Liver (tissue), 3 donors: ENCODE measurements around the gene CFAP45.

ENCODE experiments used
- EGR1 ChIP-seq, 2 donors: IDR thresholded peaks; 2 replicates each; pipeline ENCODE4 v1.6.1; 2016 to 2018; ENCODE audit warnings: antibody characterized with exemption in 2 of 2, low read depth in 2 of 2
- FOXA2 ChIP-seq: IDR thresholded peaks from 2 replicates; pipeline ENCODE4 v1.6.1; 2016; ENCODE audit warnings: antibody characterized with exemption
- JUND ChIP-seq, 2 donors: IDR thresholded peaks; 2 replicates each; pipeline ENCODE4 v1.6.1; 2016; ENCODE audit warnings: antibody characterized with exemption in 2 of 2
- RAD21 ChIP-seq, 2 donors: IDR thresholded peaks; 2 replicates each; pipeline ENCODE4 v1.6.1; 2016; ENCODE audit warnings: antibody characterized with exemption in 2 of 2, mild to moderate bottlenecking in 2 of 2
- REST ChIP-seq: IDR thresholded peaks from 2 replicates; pipeline ENCODE4 v1.6.1; 2016; ENCODE audit warnings: antibody characterized with exemption, mild to moderate bottlenecking
- RXRA ChIP-seq, 2 donors: IDR thresholded peaks; 2 replicates each; pipeline ENCODE4 v1.6.1; 2017 to 2018; ENCODE audit warnings: antibody characterized with exemption in 2 of 2, mild to moderate bottlenecking in 1 of 2
- SP1 ChIP-seq: IDR thresholded peaks from 2 replicates; pipeline ENCODE4 v1.6.1; 2018; ENCODE audit warnings: antibody characterized with exemption, mild to moderate bottlenecking
- TAF1 ChIP-seq: conservative IDR thresholded peaks from 2 replicates; pipeline ENCODE4 v1.6.1; 2016; ENCODE audit warnings: antibody characterized with exemption, mild to moderate bottlenecking
- YY1 ChIP-seq: IDR thresholded peaks from 2 replicates; pipeline ENCODE4 v1.6.1; 2016; ENCODE audit warnings: antibody characterized with exemption, mild to moderate bottlenecking
- ZBTB33 ChIP-seq: IDR thresholded peaks from 2 replicates; pipeline ENCODE4 v1.6.1; 2016; ENCODE audit warnings: antibody characterized with exemption
- TF ChIP-seq, protein P1 (sequence below): fragments of 150-350 bp; IDR thresholded peaks from 2 replicates; pipeline ENCODE4 v1.5.1; 2017; ENCODE audit warnings: improper control_type of control experiment, low read depth, low read length; ENCODE audit not compliant: missing input control
- TF ChIP-seq, protein P2 (sequence below): IDR thresholded peaks from 2 replicates; pipeline ENCODE4 v1.6.1; 2016; ENCODE audit warnings: antibody characterized with exemption
- TF ChIP-seq, protein P3 (sequence below): IDR thresholded peaks from 2 replicates; pipeline ENCODE4 v1.6.1; 2016; ENCODE audit warnings: antibody characterized with exemption
- donor health status: healthy.
- donor health status: healthy.

DNA sequence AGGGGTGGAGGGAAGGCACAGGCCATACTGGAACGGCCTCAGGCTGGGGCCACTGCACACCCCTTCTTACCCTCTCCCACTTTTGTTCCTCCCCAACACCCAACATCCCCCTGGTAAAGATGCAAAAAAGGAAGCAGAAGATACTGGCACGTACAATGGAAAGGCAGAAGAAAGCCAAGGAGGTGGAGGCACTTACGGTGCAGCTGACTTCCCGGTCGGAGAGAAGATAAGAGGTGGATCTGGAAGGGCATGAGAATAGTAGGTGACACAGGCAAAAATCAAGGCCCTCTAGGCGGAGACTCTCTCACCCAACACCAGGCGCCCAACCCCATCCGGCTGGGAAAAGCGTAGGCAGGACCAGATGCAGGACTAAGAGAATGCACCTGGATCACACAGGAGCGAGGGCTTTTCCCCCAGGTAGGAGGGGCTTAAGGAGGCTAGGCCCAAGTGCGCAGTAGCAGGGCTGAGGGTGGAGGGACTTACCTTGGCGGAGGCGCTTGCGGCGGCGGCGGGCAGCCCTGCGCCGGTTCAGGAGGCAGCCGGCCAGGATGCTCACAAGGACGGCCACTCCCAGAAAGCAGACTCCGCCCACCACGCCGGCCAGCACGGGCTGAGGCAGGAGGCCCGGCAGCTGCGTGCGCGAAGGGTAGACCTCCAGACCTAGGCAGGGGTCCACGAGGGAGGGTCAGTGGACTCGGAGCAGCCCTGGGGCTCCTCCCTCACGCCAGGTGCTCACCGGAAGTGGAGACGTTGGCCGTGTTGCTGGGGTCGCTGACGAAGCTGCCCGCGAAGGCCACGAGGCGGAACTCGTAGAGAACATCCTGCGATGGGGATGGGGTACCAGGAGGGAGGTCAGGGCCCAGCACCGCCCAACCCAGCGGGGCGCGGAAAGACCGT lies 29.4 kb upstream of the CFAP45 start:
- TF ChIP-seq, protein P1, sequence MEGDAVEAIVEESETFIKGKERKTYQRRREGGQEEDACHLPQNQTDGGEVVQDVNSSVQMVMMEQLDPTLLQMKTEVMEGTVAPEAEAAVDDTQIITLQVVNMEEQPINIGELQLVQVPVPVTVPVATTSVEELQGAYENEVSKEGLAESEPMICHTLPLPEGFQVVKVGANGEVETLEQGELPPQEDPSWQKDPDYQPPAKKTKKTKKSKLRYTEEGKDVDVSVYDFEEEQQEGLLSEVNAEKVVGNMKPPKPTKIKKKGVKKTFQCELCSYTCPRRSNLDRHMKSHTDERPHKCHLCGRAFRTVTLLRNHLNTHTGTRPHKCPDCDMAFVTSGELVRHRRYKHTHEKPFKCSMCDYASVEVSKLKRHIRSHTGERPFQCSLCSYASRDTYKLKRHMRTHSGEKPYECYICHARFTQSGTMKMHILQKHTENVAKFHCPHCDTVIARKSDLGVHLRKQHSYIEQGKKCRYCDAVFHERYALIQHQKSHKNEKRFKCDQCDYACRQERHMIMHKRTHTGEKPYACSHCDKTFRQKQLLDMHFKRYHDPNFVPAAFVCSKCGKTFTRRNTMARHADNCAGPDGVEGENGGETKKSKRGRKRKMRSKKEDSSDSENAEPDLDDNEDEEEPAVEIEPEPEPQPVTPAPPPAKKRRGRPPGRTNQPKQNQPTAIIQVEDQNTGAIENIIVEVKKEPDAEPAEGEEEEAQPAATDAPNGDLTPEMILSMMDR, result no peak
- no peak for TF ChIP-seq SP1
- no peak for TF ChIP-seq RAD21 (IDR thresholded peaks at IDR 0.05)
- no peak for TF ChIP-seq JUND (IDR thresholded peaks at IDR 0.05)
- TF ChIP-seq FOXA2, result no peak
- TF ChIP-seq REST, result no peak
- TF ChIP-seq YY1, result no peak
- no peak for TF ChIP-seq EGR1 (IDR thresholded peaks at IDR 0.05; ENCODE audit: low read depth in 2 of 2)
- TF ChIP-seq ZBTB33, result no peak
- TF ChIP-seq TAF1, result no peak
- TF ChIP-seq RXRA (IDR thresholded peaks at IDR 0.05), result no peak
- TF ChIP-seq, protein P2, sequence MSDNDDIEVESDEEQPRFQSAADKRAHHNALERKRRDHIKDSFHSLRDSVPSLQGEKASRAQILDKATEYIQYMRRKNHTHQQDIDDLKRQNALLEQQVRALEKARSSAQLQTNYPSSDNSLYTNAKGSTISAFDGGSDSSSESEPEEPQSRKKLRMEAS, result no peak
- TF ChIP-seq, protein P3, sequence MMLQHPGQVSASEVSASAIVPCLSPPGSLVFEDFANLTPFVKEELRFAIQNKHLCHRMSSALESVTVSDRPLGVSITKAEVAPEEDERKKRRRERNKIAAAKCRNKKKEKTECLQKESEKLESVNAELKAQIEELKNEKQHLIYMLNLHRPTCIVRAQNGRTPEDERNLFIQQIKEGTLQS, result no peak
